ENCODE measurements around the gene IFNL1. TPM values are rescaled to one million over a fixed set of nuclear protein-coding genes. Genes with fewer than 3 reads are reported as not detected.
A peak's percentile ranks its signal among the peaks of the same experiment; 100 is the strongest.

Gene IFNL1
- total RNA-seq, 1 donor from 2014 or later = not detected

GRCh38 chr19:39299404-39299803, 3.2 kb downstream of the IFNL1 start:
- H3K27me3 Mint-ChIP-seq = peaks cover 20% of the 10 kb centered on the region
- no peak overlapping the region for H3K4me3 Mint-ChIP-seq (ENCODE audit: low read depth)
- H3K9me3 Mint-ChIP-seq (ENCODE audit: low read depth) = no peaks in the 10 kb centered on the region

DNA sequence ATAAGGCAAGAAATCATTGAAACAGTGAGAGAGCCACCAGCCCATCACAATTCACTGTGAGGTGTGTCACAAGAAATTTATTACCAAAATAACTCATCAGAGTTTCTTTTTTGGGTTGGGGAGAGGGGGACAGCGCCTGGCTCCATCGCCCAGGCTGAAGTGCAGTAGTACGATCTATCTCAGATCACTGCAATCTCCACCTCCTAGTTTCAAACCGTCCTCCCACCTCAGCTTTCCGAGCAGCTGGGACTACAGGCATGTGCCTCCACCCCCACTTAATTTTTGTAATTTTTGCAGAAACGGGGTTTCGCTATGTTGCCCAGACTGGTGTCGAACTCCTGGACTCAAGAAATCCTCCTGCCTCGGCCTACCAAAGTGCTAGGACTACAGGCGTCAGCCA, 3.6 kb downstream of the IFNL1 start:
- peaks cover 23% of the 10 kb centered on the region for H3K27me3 Mint-ChIP-seq

More at GRCh38 chr19:39299404-39299803, 3.2 kb downstream of the IFNL1 start:
- H3K4me1 Mint-ChIP-seq (ENCODE audit: low read depth) = peaks cover 10% of the 10 kb centered on the region
- no peak for DNase-seq (ENCODE audit: low spot score, unreplicated experiment)
- no peaks in the 10 kb centered on the region for H3K36me3 Mint-ChIP-seq (ENCODE audit: insufficient read depth)
- no peak for TF ChIP-seq CTCF (IDR thresholded peaks at IDR 0.05; ENCODE audit: unreplicated experiment)
- H3K27ac Mint-ChIP-seq = no peak overlapping the region

GRCh38 chr19:39301021-39301420, 4.8 kb downstream of the IFNL1 start:
- H3K9me3 Mint-ChIP-seq (ENCODE audit: low read depth) = no peaks in the 10 kb centered on the region

More for the DNA sequence above, 3.6 kb downstream of the IFNL1 start:
- H3K4me3 Mint-ChIP-seq (ENCODE audit: low read depth) = no peak overlapping the region
- no peaks in the 10 kb centered on the region for H3K36me3 Mint-ChIP-seq (ENCODE audit: insufficient read depth)
- TF ChIP-seq CTCF (IDR thresholded peaks at IDR 0.05; ENCODE audit: unreplicated experiment) = no peak
- DNase-seq (ENCODE audit: low spot score, unreplicated experiment) = no peak
- H3K9me3 Mint-ChIP-seq (ENCODE audit: low read depth) = no peaks in the 10 kb centered on the region
- no peak overlapping the region for H3K27ac Mint-ChIP-seq
- peaks cover 10% of the 10 kb centered on the region for H3K4me1 Mint-ChIP-seq (ENCODE audit: low read depth)

GRCh38 chr19:39301562-39301961, 5.4 kb downstream of the IFNL1 start:
- Mint-ChIP-seq H3K4me1 (ENCODE audit: low read depth) (peaks cover 13% of the 10 kb centered on the region), H3K4me3 (ENCODE audit: low read depth) (no peak overlapping the region), H3K36me3 (ENCODE audit: insufficient read depth) (no peaks in the 10 kb centered on the region), H3K9me3 (ENCODE audit: low read depth) (no peaks in the 10 kb centered on the region), H3K27me3 (peaks cover 32% of the 10 kb centered on the region), H3K27ac (no peak overlapping the region)
- DNase-seq (ENCODE audit: low spot score, unreplicated experiment) = no peak
- TF ChIP-seq CTCF (IDR thresholded peaks at IDR 0.05; ENCODE audit: unreplicated experiment) = no peak

More at GRCh38 chr19:39301021-39301420, 4.8 kb downstream of the IFNL1 start:
- Mint-ChIP-seq H3K4me1 (ENCODE audit: low read depth) (peaks cover 13% of the 10 kb centered on the region), H3K4me3 (ENCODE audit: low read depth) (no peak overlapping the region), H3K27ac (no peak overlapping the region), H3K36me3 (ENCODE audit: insufficient read depth) (no peaks in the 10 kb centered on the region), H3K27me3 (peaks cover 31% of the 10 kb centered on the region)
- no peak for DNase-seq (ENCODE audit: low spot score, unreplicated experiment)
- no peak for TF ChIP-seq CTCF (IDR thresholded peaks at IDR 0.05; ENCODE audit: unreplicated experiment)

DNA sequence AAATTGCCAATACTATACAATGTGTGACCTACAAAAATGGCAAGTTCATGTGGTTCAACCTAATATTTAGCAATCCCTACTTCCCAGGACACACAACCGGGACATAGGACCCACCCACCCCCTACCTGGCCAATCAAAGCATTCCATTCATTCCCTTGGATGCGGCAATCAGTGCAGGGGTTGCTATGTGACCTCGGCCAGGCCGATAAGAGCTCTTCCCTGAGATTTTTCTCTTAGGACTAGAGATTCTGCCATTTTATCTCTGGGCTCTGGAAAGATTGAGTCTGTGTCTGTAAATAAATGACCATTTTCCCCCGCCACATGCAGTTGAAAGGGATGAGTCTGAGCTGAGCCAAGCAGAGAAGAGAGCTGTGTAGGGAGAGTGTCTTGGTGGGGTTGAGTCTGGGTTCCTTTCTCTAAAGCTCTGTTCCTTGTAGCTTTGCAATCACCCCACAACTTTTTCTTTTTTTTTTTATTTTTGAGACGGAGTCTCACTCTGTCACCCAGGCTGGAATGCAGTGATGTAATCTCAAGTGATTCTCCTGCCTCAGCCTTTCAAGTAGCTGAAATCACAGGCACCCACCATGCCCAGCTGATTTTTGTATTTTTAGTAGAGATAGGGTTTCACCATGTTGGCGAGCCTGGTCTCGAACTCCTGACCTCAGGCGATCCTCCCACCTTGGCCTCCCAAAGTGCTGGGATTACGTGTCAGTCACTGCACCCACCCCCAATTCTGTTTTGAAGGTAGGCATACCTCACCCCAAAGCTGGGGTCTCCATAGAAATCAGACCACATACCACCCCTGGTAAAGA, 7.4 kb downstream of the IFNL1 start:
- Mint-ChIP-seq H3K27ac (peak overlapping the region; percentile 85), H3K27me3 (peaks cover 39% of the 10 kb centered on the region), H3K36me3 (ENCODE audit: insufficient read depth) (no peaks in the 10 kb centered on the region), H3K4me1 (ENCODE audit: low read depth) (peaks cover 13% of the 10 kb centered on the region), H3K4me3 (ENCODE audit: low read depth) (no peak overlapping the region), H3K9me3 (ENCODE audit: low read depth) (no peaks in the 10 kb centered on the region)
- TF ChIP-seq CTCF (IDR thresholded peaks at IDR 0.05; ENCODE audit: unreplicated experiment) = no peak
- no peak for DNase-seq (ENCODE audit: low spot score, unreplicated experiment)
